GM21737 (cell line): ENCODE results near the gene UACA.

ENCODE experiments used
- ATAC-seq: cut with Tn5 transposase; IDR thresholded peaks from one replicate; pipeline ENCODE4 v1.9.1; 2021; ENCODE audit warnings: mild to moderate bottlenecking, moderate library complexity; ENCODE audit not compliant: unreplicated experiment

The UACA gene

GRCh38 chr15:70783610-70784022, 20.3 kb upstream of the UACA start:
- no peak for ATAC-seq

- no peak for ATAC-seq
These were observed 19.7 kb upstream of the UACA start for GRCh38 chr15:70783041-70783440.

DNA sequence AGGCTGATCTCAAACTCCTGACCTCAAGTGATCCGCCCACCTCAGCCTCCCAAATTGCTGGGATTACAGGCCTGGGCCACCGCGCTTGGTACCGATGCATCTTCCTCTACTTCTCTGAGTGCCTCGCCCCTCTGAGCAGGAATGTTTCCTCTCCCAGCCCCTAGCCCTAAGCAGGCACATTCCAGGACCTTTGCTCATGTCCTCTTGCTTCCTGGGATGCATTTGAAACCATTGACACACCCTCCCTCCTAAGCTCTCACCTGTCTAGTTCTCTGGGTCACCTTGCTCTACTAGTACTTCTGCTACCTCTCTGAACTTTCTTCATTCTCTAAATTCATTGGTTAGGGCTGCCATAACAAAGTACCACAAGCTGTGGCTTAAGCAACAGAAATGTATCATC, 17.9 kb upstream of the UACA start:
- no peak for ATAC-seq

DNA sequence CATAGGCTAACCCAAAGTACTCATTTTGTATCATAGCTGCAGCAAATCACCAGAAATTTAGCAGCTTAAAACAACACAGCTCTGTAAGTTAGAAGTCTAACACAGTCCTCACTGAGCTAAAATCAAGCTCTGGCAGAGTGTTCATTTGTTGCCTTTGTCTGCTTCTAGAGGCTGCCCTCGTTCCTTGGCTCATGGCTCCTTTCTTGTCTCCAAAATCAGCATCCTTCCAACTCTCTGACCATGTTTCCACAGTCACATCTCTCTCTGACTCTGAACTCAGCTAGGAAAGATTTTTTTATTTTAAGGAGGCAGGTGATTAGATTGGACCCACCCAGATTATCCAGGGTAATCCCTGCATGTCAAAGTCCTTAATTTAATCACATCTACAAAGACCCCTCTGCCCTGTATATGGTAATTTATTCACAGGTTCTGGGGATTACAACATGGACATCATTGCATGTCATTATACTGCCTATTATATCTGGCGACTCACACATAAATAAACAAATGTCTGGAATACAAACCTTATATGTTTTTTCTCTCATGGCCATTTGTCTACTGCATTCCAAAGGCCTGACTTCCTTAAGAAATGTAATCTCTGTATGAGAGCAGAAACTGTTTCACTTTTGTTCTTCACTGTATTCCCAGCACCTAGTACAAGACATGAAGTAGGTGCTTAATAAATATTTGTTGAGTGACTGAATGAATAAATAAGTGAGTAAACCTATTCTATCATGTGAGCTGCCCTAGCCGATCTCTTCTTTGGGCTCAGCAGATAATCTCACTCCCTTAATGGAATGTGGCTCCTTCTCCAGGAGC, 15.1 kb upstream of the UACA start:
- no peak for ATAC-seq

- ATAC-seq, result no peak
These were observed 14.0 kb upstream of the UACA start for GRCh38 chr15:70777170-70777926.

DNA sequence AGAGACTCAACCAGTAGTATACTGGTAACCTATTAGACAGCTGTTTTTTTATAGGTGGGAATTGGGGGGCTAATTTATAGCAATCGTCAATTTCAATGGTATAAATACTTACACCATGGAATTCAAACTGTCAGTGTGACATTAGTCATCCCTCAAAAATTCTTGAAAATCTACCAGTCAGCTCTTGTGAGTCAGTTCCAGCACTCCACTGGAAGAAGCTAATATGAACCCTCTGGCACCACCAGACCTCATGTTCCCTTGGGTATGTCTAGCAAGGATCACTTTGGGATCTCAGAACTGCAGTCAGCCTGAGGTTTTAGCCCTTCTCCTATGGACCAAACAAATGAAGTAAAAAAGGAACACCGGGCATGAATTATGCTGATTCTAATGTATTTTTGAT, 11.8 kb upstream of the UACA start:
- ATAC-seq, result no peak

DNA sequence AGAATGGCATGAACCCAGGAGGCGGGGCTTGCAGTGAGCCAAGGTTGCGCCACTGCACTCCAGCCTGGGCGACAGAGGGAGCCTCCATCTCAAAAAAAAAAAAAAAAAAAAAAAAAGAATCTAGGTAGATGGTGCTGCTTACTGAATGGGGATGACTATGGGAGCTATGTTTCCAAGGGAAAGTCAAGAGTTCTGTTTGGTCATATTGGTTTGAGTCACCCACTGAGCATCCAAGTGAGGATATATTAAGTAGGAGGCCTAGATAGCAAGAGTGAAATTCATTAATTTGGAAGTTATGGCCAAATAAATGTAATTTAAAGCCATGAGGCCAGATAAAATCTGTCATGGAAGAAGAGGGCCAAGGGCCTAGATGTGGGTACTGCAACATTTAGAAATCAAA, 9.0 kb upstream of the UACA start:
- ATAC-seq, result no peak

GRCh38 chr15:70770863-70771262, 7.5 kb upstream of the UACA start:
- no peak for ATAC-seq

- no peak for ATAC-seq
These were observed 5.0 kb upstream of the UACA start for GRCh38 chr15:70768257-70768883.

- no peak for ATAC-seq
These were observed 4.3 kb upstream of the UACA start for GRCh38 chr15:70767667-70768066.

- ATAC-seq, result no peak
These were observed 3.2 kb upstream of the UACA start for GRCh38 chr15:70766597-70766996.

GRCh38 chr15:70765504-70766281, 2.3 kb upstream of the UACA start:
- no peak for ATAC-seq

GRCh38 chr15:70763950-70764730, 782 bp upstream of the UACA start:
- ATAC-seq, result no peak

DNA sequence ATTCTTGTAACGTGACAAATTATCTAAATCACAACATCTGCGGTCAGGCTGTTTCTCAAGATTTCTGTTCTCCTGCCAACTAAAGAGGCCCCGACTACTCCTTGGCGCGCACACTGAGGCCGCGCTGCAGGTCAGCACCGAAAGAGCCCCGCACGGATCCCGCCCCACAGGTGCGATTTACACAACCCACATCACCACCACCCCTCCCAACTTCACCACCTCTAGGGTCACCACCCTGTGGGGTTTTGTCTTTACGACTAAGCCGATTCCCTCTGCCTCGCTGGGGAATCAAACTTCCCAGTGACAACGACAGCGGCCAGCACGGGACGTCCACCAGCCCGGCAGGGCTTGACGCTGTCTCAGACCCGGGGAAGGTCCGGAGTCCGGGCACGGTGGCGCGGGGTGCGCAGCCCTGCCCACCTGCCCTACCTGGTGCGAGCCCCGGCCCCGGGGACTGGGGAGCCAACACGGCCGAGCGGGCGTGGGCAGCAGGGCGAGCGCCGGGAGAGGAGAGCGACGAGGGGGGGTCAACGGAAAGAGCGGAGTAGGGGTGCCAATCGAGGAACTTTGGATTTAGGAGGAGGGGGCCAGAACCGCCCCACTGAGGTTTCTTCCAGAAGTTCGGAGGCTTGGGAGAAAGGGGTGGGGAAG, 764 bp downstream of the UACA start:
- ATAC-seq, result peak; percentile 18

DNA sequence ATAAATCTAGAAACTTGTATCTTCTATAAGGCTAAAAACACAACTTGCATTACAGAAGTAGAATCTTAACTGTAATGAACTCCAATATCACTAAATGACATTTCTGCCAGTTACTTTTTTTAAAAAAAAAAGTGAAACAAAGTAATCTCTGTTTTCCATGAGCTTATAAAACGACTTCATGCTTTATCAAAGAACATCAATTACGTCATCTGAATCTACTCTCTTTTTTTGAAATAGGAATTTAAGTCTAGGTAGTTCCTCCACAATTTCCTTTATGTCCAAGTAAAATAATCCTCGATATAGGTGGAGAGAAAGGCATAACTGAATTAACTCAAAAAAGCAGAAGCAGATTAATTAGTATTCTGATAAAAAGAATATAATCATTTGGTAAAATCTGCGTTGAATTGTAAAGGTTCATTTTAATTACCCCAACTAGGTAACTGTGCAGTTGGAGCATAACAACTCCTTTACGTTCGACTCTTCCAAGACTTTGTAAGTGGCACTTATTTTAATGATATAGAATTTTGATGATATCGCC, 1.4 kb downstream of the UACA start:
- ATAC-seq, result no peak

- ATAC-seq, result no peak
These were observed 2.3 kb downstream of the UACA start for GRCh38 chr15:70761046-70761445.

DNA sequence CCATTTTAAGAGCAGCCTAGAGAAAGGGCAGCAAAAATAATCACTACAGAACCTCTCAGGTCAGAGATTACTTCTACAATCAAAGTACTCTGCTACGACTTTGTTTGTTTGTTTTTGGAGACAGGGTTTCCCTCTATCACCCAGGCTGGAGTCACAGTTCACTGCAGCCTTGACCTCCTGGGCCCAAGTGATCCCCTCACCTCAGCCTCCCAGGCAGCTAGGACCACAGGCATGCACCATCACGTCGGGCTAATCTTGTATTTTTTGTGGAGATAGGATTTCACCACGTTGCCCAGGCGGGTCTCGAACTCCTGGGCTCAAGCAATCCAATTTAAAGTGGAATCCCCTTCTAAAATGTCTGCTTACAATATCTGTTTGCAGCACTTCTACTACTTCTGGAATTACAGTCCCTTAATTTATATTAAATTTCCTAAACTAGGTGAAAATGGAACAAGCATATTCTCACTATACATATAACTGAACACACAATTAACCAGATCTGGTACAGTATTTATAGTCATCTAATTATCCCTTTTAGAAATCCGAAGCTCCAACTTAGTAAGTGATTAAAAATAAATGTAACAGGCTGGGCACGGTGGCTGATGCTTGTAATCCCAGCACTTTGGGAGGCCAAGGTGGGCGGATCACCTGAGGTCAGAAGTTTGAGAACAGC, 4.4 kb downstream of the UACA start:
- no peak for ATAC-seq

DNA sequence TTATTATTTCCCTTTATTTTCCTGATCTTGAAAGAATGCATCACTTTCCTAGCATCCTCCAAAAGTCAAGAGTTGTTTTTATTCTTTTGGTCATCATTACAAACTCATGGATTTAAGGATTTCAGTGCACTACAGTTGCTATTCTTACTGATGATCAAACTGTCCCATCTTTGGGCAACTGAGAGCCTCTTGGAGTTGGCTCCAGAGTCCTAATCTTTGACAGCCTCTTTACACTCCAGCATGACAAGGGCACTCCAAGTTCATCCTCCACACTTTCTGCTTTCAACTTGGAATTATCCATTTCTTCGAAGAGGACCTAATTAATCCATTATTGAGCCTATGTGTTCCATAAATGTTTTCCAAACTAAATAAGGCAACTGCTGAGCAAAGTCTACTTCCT, 5.7 kb downstream of the UACA start:
- no peak for ATAC-seq

- no peak for ATAC-seq
These were observed 8.5 kb downstream of the UACA start for GRCh38 chr15:70754862-70755261.
